H9 (cell line): ENCODE data around the gene C19orf81. TPM values are rescaled to one million over a fixed set of nuclear protein-coding genes. Genes with fewer than 3 reads are reported as not detected.

Experiments
- DNase-seq: peaks from one replicate; pipeline ENCODE4 v3.0.0-alpha.2; 2017
- H2AFZ ChIP-seq: one replicate; pipeline ENCODE4 v1.6.1; 2013; ENCODE audit warnings: mild to moderate bottlenecking, low read length, control low read depth, moderate library complexity
- H2AK5ac ChIP-seq: 2 replicates; pipeline ENCODE4 v1.6.1; 2013; ENCODE audit warnings: low read length, control low read depth, mixed read lengths; ENCODE audit not compliant: insufficient read length
- H2BK120ac ChIP-seq: one replicate; pipeline ENCODE4 v1.6.1; 2013; ENCODE audit warnings: low read depth, mild to moderate bottlenecking, low read length, control low read depth, inconsistent platforms; ENCODE audit not compliant: poor library complexity, severe bottlenecking
- H2BK12ac ChIP-seq: 2 replicates; pipeline ENCODE4 v1.6.1; 2013; ENCODE audit warnings: low read length, control low read depth, mixed read lengths, low read depth; ENCODE audit not compliant: insufficient read length
- H2BK15ac ChIP-seq: 2 replicates; pipeline ENCODE4 v1.6.1; 2013; ENCODE audit warnings: low read depth, low read length, control low read depth
- H2BK20ac ChIP-seq: one replicate; pipeline ENCODE4 v1.6.1; 2013; ENCODE audit warnings: low read depth, mild to moderate bottlenecking, low read length, control low read depth, inconsistent platforms; ENCODE audit not compliant: poor library complexity, severe bottlenecking
- H2BK5ac ChIP-seq: 2 replicates; pipeline ENCODE4 v1.6.1; 2013; ENCODE audit warnings: low read length, control low read depth, mixed read lengths; ENCODE audit not compliant: insufficient read length
- H3K14ac ChIP-seq: 2 replicates; pipeline ENCODE4 v1.6.1; 2013; ENCODE audit warnings: low read length, control low read depth; ENCODE audit not compliant: insufficient read depth
- H3K18ac ChIP-seq: 2 replicates; pipeline ENCODE4 v1.6.1; 2013; ENCODE audit warnings: low read depth, mild to moderate bottlenecking, mixed read lengths, low read length, control low read depth; ENCODE audit not compliant: insufficient read length
- H3K23ac ChIP-seq: 2 replicates; pipeline ENCODE4 v1.6.1; 2013; ENCODE audit warnings: low read length, control low read depth, mixed read lengths, low read depth; ENCODE audit not compliant: insufficient read length
- H3K23me2 ChIP-seq: 2 replicates; pipeline ENCODE4 v1.6.1; 2013; ENCODE audit warnings: low read depth, mild to moderate bottlenecking, mixed read lengths, low read length, control low read depth; ENCODE audit not compliant: insufficient read length, poor library complexity, severe bottlenecking
- H3K27ac ChIP-seq: 2 replicates; pipeline ENCODE4 v1.5.1; 2013; ENCODE audit warnings: low read length, control low read depth, mixed read lengths, low read depth; ENCODE audit not compliant: insufficient read length
- H3K27me3 ChIP-seq: 2 replicates; pipeline ENCODE4 v1.6.1; 2013; ENCODE audit warnings: low read length, control low read depth, inconsistent platforms; ENCODE audit not compliant: insufficient read depth
- H3K4ac ChIP-seq: 2 replicates; pipeline ENCODE4 v1.6.1; 2013; ENCODE audit warnings: low read depth, mild to moderate bottlenecking, control low read depth, inconsistent platforms, low read length, moderate library complexity
- H3K4me1 ChIP-seq: 2 replicates; pipeline ENCODE4 v1.6.1; 2013; ENCODE audit warnings: low read length, control low read depth, inconsistent platforms; ENCODE audit not compliant: insufficient read depth
- H3K4me2 ChIP-seq: 2 replicates; pipeline ENCODE4 v1.6.1; 2013; ENCODE audit warnings: low read length, control low read depth, mixed read lengths; ENCODE audit not compliant: insufficient read length, insufficient read depth
- H3K56ac ChIP-seq: 2 replicates; pipeline ENCODE4 v1.6.1; 2013; ENCODE audit warnings: low read depth, mild to moderate bottlenecking, mixed read lengths, low read length, control low read depth; ENCODE audit not compliant: insufficient read length
- H3K79me1 ChIP-seq: 2 replicates; pipeline ENCODE4 v1.6.1; 2013; ENCODE audit warnings: low read depth, mild to moderate bottlenecking, moderate library complexity, low read length, control low read depth, inconsistent platforms; ENCODE audit not compliant: insufficient read depth, poor library complexity, severe bottlenecking
- H3K79me2 ChIP-seq: 2 replicates; pipeline ENCODE4 v1.6.1; 2013; ENCODE audit warnings: low read length, control low read depth, inconsistent platforms; ENCODE audit not compliant: insufficient read depth
- H3K9ac ChIP-seq: 2 replicates; pipeline ENCODE4 v1.6.1; 2013; ENCODE audit warnings: low read length, control low read depth, mixed read lengths; ENCODE audit not compliant: insufficient read length; ENCODE audit errors: extremely low read depth
- H3K9me3 ChIP-seq: one replicate; pipeline ENCODE4 v1.6.1; 2013; ENCODE audit warnings: low read depth, low read length, inconsistent platforms; ENCODE audit not compliant: control insufficient read depth
- H3T11ph ChIP-seq: one replicate; pipeline ENCODE4 v1.6.1; 2013; ENCODE audit warnings: mild to moderate bottlenecking, low read length, control low read depth, inconsistent platforms
- H4K20me1 ChIP-seq: one replicate; pipeline ENCODE4 v1.6.1; 2013; ENCODE audit not compliant: control insufficient read depth, insufficient read length, insufficient read depth
- H4K5ac ChIP-seq: 2 replicates; pipeline ENCODE4 v1.6.1; 2013; ENCODE audit warnings: low read depth, mild to moderate bottlenecking, mixed read lengths, low read length, control low read depth; ENCODE audit not compliant: insufficient read length
- H4K8ac ChIP-seq: replicated peaks from 2 replicates; pipeline ENCODE4 v1.6.1; 2013; ENCODE audit warnings: low read length, control low read depth, mixed read lengths, low read depth; ENCODE audit not compliant: insufficient read length
- H4K91ac ChIP-seq: 2 replicates; pipeline ENCODE4 v1.6.1; 2013; ENCODE audit warnings: low read depth, mild to moderate bottlenecking, moderate library complexity, mixed read lengths, low read length, control low read depth; ENCODE audit not compliant: insufficient read length
- H3K27ac Mint-ChIP-seq, 3 experiments: 2 replicates in 2 of 3; 3 replicates in 1 of 3; pipeline ENCODE4 v1.8.0; 2020 to 2021; ENCODE audit warnings: mixed read lengths in 3 of 3, mild to moderate bottlenecking in 1 of 3, moderate library complexity in 1 of 3
- H3K27me3 Mint-ChIP-seq: 2 replicates; pipeline ENCODE4 v1.8.0; 2021; ENCODE audit warnings: low read depth, mild to moderate bottlenecking, moderate library complexity, mixed read lengths
- H3K36me3 Mint-ChIP-seq, 3 experiments: 2 replicates in 2 of 3; 3 replicates in 1 of 3; pipeline ENCODE4 v1.8.0; 2020 to 2021; ENCODE audit warnings: low read depth in 3 of 3, mixed read lengths in 3 of 3; ENCODE audit not compliant: insufficient read depth in 1 of 3
- H3K4me1 Mint-ChIP-seq, 2 experiments: 2 replicates each; pipeline ENCODE4 v1.8.0; 2020; ENCODE audit warnings: mixed read lengths in 2 of 2
- H3K4me3 Mint-ChIP-seq, 2 experiments: 2 replicates in 1 of 2; 3 replicates in 1 of 2; pipeline ENCODE4 v1.8.0; 2020 to 2021; ENCODE audit warnings: mild to moderate bottlenecking in 2 of 2, mixed read lengths in 2 of 2, moderate library complexity in 1 of 2
- H3K9me3 Mint-ChIP-seq, 2 experiments: 2 replicates in 1 of 2; 3 replicates in 1 of 2; pipeline ENCODE4 v1.8.0; 2020; ENCODE audit warnings: mild to moderate bottlenecking in 2 of 2, mixed read lengths in 2 of 2, moderate library complexity in 1 of 2
- WGBS: extraction: QIAGEN DNeasy Blood & Tissue Kit; methylation state at CpG from one replicate; pipeline ENCODE4 v1.1.7; 2013; ENCODE audit warnings: missing lambda C conversion rate, low lambda C conversion rate, mixed read lengths; ENCODE audit not compliant: insufficient read length; ENCODE audit errors: extremely low coverage; 5-methylcytosine and 5-hydroxymethylcytosine counted together
- total RNA-seq: library from RNA; stranded (reverse); gene quantifications from 2 replicates; pipeline ENCODE4 v1.2.1, GENCODE V29; 2021
- TF ChIP-seq, protein P1 (sequence below): fragments of 200-600 bp; sonication (generic); conservative IDR thresholded peaks from 3 replicates; pipeline ENCODE4 v1.8.0; 2021; ENCODE audit warnings: antibody characterized with exemption, mild to moderate bottlenecking

C19orf81 gene
- total RNA-seq, 1 experiment from 2014 or later = 11.0 TPM

DNA sequence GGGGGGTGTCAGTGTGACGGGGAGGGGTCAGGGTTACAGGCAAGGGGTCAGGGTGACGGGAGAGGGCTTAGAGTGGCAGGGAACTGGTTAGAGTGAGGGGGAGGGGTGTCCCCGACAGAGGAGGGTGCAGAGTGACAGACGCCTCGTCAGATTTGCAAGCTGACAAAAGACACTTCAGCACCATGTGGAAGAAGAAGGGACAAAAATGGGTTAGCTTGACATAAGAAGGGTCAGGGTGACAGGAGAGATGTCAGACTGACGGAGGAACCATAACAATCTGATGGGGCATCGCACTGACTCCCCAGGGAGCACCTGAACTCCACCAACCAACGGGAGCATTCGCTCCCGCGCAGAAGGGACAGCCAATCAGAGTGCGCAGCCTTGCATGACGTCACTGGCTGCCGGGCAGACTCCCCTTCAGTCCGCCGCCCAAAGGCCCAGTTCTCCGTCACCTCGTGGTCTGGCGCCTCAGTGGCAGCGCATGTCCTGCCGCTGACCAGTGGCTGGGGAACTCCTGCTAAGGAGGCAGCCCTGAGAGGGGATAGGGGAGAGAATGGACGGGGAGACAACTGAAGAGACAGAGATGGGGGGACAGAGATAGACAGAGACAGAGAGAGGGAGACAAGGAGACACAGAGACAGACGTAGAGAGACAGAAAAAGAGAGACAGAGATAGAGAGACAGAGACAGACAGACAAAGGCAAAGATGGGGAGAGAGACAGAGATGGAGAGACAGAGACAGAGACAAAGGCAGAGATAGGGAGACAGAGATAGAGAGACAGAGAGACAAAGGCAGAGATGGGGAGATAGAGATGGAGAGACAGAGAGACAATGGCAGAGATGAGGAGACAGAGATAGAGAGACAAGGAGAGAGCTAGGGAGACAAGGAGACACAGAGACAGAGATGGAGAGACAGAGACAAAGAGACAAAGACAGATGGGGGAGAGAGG lies 30.2 kb downstream of the C19orf81 start:
- H3K79me1 ChIP-seq = no peaks in the 10 kb centered on the region
- Mint-ChIP-seq H3K36me3 (peaks cover 0 to 2% (median 0%) of the 10 kb centered on the region in 3 experiments; a peak in 1 of 7 replicates), H3K27me3 (peaks cover 87% of the 10 kb centered on the region), H3K27ac (no peak overlapping the region), H3K4me1 (peaks cover 13 to 20% of the 10 kb centered on the region in 2 experiments), H3K4me3 (peak overlapping the region; percentile 10 to 70; a peak in 4 of 5 replicates), H3K9me3 (peaks cover 3 to 15% of the 10 kb centered on the region in 2 experiments; a peak in 3 of 5 replicates)
- peaks cover 11% of the 10 kb centered on the region for H3K27me3 ChIP-seq
- H3K9me3 ChIP-seq = no peaks in the 10 kb centered on the region
- peak overlapping the region; percentile 1 for H3K4me2 ChIP-seq
- H3T11ph ChIP-seq = no peak overlapping the region
- H3K14ac ChIP-seq = no peak overlapping the region
- H2BK12ac ChIP-seq = no peak overlapping the region
- H3K23ac ChIP-seq = no peak overlapping the region
- no CpG with 5 or more reads among the region's 23 CpGs for WGBS
- H3K56ac ChIP-seq = no peak overlapping the region
- H3K9ac ChIP-seq = no peak overlapping the region
- H3K18ac ChIP-seq = no peak overlapping the region
- H3K4ac ChIP-seq = no peak overlapping the region
- DNase-seq = peak; percentile 86
- H4K5ac ChIP-seq = no peak overlapping the region
- no peak overlapping the region for H2BK20ac ChIP-seq
- H2BK5ac ChIP-seq = no peak overlapping the region
- no peak overlapping the region for H2BK15ac ChIP-seq
- H3K27ac ChIP-seq = no peak overlapping the region
- H4K91ac ChIP-seq = no peak overlapping the region
- no peak overlapping the region for H4K8ac ChIP-seq
- H3K4me1 ChIP-seq = peaks cover 8% of the 10 kb centered on the region; the same call in 1 of the 2 replicates
- peaks cover 3% of the 10 kb centered on the region for H3K23me2 ChIP-seq
- no peaks in the 10 kb centered on the region for H4K20me1 ChIP-seq
- no peak overlapping the region for H2BK120ac ChIP-seq
- H2AK5ac ChIP-seq = no peak overlapping the region
- no peaks in the 10 kb centered on the region for H3K79me2 ChIP-seq
- TF ChIP-seq, protein P1, sequence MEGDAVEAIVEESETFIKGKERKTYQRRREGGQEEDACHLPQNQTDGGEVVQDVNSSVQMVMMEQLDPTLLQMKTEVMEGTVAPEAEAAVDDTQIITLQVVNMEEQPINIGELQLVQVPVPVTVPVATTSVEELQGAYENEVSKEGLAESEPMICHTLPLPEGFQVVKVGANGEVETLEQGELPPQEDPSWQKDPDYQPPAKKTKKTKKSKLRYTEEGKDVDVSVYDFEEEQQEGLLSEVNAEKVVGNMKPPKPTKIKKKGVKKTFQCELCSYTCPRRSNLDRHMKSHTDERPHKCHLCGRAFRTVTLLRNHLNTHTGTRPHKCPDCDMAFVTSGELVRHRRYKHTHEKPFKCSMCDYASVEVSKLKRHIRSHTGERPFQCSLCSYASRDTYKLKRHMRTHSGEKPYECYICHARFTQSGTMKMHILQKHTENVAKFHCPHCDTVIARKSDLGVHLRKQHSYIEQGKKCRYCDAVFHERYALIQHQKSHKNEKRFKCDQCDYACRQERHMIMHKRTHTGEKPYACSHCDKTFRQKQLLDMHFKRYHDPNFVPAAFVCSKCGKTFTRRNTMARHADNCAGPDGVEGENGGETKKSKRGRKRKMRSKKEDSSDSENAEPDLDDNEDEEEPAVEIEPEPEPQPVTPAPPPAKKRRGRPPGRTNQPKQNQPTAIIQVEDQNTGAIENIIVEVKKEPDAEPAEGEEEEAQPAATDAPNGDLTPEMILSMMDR = no peak
- H2AFZ ChIP-seq = no peak overlapping the region
